Activated T-cell treated with anti-CD3 and anti-CD28 coated beads for 48 hours (primary cell): ENCODE results near the gene PLCL2.

Source experiments
- DNase-seq: peaks from one replicate; pipeline ENCODE4 v3.0.0-alpha.2; 2020; ENCODE audit warnings: low read depth

Gene PLCL2

DNA sequence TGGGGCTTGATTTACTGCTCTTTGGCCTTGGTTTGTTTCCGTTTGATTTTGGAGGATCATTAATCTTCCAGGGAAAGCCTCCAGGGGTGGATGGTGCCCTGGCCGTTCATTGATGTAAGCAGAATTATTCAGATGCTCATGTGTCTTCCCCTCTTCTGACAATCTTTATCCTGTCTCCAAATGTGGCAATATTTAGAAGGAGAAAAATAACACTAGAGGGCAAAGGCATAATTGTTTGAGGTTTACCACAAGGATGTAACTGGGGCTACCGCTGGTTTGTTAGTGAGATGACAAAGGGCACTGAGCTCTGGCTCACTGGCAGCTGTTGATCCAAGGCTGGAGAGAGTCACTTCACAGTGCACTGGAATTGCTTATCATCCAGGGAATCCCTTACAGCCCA lies 18.2 kb upstream of the PLCL2 start:
- DNase-seq: no peak

DNA sequence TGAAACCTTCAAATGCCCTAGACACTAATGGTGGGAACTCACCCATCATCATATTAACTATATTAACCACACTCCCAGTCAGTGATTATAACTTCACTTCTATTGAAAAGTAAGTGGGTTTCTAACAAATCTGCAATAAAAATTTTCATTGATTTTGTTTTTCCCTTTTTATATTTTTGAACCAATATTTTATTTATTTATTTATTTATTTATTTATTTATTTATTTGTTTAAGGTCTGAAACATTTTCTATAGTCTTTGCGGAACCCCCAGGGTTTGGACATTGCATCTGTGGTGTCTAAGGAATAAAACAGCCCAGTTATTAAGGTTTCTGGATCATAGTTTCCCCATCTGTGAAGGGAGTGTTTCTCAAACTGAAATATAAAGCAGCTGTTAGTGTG lies 16.2 kb upstream of the PLCL2 start:
- no peak for DNase-seq

DNA sequence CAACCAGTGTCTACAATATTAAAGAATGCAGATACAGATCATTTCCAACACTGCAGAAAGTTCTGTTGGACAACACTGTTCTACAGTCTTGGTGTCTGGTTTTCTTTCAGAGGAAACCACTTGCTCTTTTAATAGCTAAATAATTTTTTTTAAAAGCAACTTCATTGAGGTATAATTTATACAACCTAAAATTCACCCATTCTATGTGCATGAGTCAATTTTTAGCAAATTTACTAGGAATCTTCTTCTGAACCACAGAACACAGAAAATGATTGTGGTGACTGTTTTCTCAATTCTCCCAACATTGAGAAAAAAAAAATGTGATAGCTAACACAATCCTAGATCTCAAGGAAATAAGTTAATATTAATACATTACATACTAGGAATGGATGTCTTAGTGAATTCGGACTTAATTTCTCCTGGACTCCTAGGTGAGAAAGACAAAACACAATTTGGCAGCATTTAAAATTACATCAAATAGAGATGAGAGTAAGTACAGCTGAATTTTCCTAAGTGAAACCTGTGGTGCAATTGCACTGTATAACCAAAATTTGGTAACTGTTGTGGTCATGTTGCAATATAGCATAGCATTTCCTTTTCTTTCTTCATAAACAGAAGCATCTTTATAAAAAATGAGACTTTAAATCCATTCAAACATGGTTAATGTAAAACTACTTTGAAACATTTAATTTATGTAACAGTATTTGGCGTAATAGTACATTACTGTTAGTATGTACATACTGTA lies 15.3 kb upstream of the PLCL2 start:
- DNase-seq: no peak

DNA sequence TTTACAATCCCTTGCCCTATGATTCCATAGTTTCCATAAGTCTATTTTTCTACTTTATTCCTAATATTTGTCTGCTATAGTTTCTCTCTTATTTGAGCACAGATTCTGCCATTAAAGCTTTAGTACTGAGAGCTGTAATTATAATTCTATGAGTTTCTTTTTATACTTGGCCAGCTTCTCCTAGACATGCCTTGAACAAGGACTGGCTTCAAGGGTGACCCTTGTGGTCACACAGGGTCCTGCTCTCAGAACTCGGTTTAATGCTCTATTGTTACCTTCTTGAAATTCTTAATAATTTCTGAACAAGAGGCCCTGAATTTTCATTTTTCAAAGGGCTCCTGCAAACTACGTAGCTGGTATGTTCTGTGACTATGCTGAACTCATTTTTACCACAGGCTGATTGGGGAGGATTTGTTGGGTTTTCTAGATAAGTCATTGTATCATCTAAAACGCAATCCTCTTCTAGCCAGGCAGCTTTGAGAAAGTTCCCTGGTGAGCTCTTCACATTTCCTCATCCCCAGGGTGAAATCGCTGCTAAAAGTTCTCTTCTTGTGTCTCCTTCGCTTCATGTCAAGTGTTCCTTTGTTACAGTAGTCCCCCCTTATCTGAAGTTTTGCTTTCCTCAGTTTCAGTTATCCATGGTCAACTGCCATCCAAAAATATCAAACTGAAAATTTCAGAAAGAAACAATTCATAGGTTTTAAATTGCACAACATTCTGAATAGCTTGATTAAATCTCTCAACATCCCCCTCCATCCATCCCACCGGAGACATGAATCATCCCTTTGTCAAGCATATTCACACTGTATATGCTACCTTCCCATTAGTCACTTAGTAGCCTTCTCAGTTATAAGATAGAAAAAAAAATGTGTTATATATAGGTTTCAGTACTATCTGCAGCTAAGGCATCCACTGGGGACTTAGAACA lies 12.6 kb upstream of the PLCL2 start:
- DNase-seq: no peak

DNA sequence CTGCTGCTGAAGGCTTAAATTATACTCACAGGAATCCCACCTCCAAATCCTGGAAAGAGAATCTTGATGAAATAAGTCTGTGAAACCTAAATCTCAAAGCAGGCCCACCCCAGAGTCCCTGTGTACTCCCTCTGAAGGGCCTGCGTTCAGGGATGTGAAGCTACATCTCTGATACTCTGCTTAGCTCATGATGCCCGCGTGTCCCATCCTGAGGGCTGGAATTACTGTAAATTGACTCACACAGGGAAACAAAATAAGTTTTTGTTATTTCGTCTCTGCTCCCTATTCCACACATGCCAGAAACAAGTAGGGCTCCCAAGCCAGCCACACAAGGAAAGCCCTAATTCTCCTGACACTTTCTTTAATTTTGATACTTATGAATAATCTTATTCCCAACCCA lies 10.9 kb upstream of the PLCL2 start:
- no peak for DNase-seq

DNA sequence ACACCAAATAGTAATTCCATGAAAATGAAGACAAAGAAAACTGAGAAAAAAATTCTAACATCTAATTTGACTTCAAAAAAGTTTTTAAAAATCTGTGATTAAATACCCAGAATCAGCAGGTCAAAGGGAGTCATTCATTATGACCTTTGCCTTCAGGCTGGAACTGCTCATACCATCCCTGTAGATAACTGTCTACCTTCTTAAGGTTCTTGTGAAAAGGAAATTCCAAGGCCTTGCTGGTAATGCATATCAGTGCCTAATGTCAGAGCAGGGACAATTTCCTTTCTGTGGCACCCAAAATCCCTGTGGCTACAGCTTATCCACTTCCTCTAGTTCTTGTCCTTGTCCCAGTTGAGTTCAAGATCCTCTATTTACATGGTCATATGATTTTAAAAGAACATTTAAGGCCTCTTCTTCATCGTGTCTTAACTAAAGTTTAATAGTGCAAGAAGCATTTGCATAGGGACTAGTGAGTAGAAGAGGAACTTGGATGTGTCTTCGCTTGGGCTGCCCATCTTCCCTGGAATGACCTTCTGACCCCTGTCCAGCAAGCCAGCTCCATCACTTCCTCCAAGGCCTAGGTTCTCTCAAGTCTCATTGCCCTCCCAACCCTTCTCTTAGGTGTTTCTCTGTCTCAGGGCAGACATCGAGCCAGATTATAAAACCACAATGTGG lies 8.7 kb upstream of the PLCL2 start:
- DNase-seq: no peak

DNA sequence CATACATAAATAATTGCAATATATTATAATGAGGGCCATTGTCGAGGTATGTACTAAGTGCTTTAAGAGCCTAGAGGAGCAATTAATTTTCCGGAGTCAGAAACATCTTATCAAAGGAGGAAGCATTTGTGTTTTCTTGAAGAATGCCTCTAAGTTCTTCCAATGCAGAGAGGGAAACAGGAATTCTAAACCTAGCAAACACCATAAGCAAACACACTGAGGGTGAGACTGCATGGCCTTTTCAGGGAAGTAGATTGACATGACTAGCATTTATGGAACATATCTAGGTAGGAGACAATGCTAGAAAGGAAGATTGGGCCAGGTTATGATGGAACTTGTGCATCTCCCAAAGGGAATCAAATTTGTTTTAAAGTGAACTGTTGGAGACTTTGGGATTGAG lies 7.2 kb upstream of the PLCL2 start:
- no peak for DNase-seq

DNA sequence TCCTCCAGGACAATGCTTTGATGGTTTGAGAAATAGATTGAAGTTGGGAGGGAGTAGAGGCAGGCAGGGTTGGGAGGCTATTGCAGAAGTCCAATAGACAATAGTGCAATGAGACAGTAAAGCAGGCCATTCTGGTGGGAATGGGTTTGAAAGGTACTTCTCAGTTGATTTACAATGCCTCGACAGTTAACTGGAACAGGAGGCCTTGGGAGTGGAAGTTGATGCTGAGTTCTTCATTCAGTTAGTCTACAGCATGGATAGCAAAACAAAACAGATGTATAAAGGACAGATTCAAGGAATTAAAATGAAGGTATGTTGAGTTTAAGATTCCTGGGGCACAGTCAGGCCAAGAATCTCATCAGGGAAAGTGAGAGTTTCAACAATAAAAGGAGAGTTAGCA lies 6.8 kb upstream of the PLCL2 start:
- DNase-seq: no peak

DNA sequence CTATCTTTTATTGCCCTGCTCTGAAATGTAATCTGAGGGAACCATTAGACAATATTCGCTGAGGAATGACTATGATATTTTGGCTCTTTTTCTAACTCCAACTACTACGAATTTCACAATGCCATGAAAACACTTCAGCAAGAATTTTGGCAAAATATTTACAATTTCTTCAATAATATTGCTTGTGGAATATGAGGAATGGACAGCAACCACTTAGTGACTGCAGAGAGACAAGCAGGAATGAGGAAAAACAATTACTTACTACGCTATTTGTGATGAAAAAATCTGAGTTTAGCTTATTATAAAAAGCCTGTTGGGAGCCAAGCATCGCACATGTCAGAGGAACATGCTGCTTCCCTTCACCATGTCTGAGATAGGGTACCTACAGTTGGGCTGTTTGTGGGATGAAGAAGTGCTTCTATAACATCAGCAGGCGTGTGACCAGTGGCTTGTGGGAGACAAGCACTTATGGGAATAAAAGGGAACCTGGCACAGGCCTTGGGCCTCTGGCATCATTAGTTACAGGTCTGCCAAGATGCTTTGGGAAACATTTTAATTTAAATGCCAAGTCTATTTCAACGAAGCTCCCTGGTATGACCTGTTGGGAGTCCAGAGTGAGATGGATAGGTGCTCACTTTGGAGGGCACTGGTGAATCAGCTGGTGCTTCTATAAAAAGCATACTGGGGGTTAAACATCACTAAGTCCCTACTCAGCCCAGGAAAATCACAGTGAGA lies 2.7 kb upstream of the PLCL2 start:
- DNase-seq: no peak

DNA sequence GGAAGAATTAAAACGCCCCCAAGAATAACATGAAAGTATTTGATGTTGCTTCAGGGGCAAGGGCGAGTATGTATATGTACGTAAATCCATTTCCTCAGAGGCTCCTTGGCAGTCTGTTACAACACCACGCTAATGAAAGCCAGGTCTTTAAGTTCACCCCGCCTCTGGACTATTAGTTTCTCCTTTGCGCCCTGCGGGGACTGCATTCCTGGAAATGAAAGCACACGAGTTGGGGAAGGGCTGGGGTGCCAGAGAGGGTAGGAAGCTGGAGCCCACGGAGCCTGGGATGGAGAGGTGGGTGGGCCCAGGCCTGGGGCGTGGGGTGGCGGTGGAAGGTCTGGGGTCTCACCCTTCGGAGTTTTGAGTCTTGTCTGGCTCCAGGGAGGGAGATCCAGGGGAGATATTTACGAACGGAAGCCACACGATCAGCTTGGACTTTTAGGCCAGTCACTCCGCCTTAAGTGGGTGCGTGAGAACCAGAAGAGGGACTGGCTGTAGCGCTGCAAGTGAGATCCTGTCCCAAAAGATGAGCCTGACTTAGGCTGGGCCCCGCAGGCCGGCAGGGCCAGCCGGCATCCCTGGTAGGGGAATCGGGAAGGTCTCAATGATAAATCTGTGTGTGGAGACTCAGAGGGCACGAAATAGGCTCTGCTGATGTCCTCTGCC lies 1.6 kb upstream of the PLCL2 start:
- DNase-seq: no peak

DNA sequence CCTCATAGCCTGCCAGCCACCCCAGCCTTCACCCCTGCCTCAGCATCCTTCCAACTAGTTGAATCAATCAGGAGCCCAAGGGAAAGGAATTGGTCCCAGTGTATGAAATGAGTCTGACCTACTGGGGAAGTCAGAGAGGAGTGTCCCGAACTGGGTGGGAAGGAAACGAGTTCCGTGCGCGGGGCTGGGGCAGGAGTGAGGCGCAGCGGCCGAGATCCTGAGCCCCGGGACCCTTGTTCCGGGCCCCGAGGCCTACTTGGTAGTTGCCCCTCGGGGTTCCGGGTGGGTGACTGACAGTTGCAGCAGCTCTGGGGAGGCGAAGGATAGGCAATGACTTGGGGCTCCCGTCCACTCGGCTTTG lies 1.1 kb upstream of the PLCL2 start:
- DNase-seq: no peak

DNA sequence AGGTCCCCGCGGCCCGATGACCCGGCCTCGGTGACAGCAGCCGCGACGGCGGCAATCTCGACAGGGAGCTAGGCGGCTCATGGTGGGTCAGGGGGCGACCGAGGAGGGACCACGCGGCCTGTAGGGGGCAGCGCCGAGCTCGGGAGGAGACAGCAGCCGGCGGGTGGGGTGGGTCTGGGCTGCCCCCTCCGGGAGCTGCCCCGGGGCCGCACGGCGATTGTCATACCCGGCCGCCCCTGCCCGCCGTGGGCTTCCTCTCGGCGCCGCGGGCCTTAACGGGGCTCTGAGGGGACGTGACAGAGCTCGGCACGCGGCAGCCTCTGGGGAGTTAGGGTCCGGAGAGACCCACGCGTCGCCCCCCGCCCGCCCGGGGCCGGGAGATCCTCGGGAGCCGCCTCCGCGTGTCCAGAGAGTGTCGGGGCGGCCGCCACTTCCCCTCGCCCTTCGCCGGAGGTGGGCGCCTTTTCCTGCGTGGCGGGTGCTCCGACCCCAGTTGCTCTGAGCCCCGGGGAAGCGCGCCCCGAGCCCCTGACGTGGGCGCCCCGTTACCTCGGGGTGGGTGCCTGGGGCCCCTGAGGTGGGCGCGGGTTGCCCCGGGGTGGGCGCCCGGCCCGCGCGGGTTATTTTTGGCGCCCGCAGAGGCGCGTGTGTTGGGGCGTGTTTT lies 539 bp upstream of the PLCL2 start:
- peak; percentile 74 for DNase-seq

DNA sequence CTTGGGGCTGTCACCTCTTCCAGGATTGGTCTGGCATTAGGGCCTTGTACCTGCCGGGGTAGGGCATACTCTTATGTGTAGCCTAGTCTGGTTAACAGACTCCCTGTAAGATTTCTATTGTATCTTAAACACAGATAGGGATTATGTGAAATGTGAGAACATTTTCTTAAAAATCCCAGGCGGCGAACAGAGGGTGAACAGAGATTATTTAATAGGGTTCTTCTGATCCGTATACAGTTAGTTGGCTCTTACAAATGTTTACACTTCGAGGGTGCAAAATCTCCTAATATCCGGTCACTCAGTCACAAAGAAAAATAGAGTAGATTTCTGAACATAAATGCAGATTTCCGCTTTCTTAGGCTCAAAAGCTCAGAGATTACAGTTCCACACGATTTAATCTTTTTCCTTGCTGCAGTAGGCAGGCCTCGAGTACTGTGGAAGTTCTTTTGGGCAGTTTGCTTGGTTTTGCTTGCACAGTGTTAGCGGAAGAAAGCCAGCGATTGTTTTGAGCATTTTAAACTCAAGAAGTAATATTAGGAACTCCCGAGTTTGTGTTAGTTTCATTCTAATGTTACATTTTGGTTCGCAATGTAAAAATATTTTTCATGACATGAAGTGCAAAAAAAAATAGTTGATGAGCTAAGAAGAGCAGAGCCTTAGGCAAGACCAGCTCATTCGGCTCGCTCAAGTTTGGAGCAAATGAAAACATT lies 993 bp downstream of the PLCL2 start:
- no peak for DNase-seq

DNA sequence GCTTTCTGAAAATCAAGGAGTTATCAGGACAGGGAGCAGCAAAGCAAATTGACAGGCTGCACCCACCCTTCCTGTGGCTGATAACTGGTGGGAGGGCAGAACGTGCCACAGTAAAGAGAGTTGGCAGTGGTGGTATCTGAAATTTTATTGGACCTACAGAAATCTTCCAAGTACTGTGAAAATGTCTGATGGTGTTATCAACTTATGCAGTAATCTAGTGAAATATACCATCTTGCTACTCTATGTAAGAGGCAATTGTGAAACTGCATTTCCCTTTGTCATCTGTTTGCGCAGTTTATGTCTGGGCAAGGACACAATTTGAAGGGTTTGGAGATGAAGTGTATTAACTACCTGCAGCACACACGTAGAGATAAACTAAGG lies 1.5 kb downstream of the PLCL2 start:
- no peak for DNase-seq

DNA sequence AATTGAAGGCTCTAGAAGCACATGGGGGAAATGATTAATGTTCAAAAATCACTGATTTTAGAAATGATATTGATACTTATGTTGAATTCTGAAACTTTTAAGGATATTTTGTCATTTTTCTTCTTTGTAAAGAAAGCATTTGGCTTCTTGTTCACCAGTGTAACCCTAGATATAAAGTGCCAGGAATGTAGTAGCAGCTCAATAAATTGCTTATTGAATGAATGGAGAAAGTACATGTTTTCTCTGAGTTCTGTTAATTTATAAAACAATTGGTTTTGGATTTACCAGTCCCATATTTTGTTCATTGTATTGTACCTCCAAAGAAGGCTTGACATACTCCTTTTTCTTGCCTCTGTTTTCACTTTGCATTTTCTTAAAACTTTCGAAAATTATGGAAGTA lies 2.4 kb downstream of the PLCL2 start:
- no peak for DNase-seq

DNA sequence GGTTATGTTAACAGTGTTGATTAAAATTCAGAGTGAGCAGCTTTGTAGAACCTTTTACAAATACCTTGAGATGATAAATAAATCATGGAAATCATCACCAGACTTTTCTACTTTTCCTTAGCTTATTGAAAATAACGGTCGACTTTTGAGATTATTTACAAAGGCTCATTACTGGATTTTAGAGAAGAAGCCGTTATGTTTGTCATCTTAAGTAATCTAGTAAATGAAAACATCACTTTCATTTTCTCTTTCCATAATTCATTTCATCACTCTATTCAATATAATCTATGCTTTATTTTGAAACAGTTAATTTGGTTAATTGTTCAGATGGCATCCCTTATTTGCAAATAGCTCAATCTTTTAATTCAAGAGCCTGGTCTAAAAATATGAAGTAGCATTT lies 3.6 kb downstream of the PLCL2 start:
- DNase-seq: no peak

DNA sequence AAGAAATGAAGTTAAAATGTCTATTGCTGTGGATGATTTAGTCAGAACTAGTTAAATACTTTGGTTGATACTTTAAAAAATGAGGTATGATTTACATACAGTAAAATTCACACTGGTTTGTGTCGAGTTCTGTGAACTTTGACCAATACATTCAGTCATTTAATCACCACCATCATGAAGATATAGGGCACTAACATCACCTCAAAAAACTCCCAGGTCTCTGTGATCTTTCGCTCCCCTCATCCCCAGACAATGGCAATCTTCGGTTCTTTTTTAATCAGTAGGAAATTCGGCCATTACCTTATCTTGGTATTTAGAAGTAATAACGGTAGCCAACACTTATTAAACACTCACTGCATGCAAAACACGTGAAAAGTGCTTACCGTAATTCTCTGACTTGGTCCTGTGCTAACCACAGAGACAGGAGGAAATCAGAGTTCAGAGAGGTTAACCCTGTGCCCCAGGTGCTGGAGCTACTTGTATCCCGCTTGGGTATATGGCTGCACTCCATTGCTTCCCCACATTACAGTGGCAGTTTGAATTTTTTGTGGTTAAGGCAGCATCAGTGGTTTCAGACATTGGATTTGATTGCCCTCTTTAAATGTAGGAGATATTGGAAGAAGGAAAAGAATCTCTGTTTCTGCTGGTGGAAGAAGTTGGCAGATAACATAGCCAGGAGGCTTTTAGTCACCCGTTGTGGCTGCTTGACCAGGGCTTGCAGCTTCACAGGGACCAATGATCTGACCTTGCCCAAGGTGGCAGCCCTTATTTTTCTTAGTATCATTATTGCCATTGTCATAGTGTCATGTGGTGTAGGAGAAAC lies 4.2 kb downstream of the PLCL2 start:
- no peak for DNase-seq

DNA sequence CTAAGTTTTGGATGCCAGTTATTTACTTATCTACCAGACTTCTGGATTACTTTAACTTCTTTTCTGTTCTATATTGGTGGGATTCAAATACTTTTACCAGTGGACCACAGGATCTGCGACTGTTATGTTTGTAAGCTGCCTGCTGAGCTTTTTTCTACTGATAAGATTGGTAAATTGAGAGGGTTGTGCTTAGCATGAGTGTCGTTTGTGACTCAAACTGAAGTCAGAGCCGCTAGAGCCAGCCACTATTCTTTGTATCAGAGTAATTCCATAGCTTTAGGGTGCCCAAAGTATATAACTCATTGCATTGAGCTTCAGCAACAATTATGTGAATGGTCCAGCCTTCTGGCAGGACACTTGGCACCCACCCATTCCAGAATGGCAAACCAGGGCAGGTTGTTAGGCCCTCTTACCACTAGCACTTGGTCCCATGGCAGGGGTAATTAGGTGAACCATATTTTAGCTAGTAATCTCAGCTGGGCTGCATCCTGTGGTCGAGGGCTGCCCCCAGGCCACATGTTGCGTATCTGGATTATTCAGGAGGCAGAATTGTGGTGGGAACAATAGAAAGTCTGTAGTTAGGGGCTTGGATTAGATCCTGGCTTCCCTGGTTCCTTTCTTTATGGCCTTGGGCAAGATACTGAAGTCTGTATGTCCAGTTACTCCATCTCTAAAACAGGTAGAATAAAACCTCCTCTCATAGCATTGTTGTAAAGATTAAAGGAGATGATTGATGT lies 6.0 kb downstream of the PLCL2 start:
- no peak for DNase-seq

DNA sequence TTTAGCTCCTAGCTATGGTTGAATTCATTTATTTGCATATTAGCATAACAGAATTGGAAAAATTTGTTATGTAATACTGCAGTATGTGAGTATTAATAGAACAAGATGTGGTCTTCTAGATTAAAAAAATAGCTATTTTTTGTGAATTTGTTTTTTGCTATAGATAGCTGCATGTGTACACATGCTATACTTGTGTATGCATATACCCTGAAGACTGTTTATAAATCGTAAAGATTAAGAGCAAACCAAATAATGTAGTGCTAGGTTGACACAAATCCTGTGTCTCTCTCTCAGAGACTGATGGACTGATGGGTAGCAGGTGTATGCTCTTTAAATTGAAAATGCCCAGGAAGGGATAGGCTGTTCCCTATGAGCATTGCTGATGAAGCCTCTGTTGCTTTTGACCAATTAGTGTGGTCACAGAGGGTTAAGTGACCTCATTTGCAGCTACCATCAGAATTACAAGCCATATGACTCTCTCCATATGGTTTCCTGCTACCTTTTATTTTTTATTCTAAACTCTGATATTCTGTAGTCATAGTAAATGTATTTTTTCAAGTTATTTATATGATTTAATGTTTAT lies 9.0 kb downstream of the PLCL2 start:
- no peak for DNase-seq
